Stimulated activated CD4-positive, alpha-beta T cell treated with anti-CD3 and anti-CD28 coated beads, Interleukin-2, amount 100 ng/mL, for 48 hours (primary cell): ENCODE data around the gene SRM.
"Not testable (repeated sequence)": the region's sequence is repeated elsewhere in the genome, so short reads cannot be mapped to it uniquely, and the experiment has no call there.

Experiments
- DNase-seq, 2 donors: peaks; one replicate each; pipeline ENCODE4 v3.0.0-alpha.2; 2020

The SRM gene

DNA sequence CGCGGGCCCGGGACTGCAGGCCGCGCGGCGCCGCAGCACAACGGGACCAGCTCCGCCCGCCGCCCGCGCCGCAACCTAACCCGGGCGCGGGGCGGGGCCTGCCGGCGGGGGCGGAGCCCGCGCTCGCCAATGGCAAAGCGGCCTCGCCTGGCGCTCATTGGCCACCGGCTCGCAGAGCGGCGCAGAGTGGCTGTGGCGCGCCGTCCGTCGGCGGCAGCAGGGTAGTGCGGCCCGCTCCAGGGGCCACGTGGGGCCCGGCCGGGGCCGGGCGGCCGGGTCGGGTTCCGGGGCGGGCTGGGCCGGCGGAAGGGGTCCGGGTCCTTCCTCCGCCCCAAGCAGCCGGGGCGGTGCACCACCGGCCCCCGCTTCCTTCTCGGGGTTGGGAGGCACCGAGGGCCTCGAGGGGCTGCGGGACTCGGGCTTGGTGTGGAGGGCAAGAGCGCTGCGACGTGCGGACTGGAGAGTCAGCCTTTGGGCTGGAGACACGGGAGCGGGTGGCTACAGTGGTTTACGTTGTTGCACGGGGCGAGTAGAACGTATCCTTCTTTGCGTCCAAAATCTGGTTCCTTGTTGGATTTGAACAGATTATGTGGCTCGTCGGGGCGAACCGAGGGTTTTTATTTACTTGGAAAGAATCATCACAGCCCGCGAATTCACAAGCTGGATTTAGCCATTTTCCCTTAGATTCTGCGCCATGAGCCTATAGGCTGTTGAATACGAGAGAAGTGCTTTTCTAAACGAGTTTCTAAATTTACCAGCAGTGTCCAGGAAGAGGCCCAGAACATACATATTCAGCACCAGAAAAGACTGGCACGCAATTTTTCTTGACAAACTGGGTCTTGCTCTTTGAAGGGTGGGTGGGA, at the start of gene SRM:
SRM (minus strand) TSS at position 51 of the 863 bp plus-strand sequence. CDS start 75 bp downstream, outside the sequence.
- DNase-seq = peak; percentile 88 to 92

DNA sequence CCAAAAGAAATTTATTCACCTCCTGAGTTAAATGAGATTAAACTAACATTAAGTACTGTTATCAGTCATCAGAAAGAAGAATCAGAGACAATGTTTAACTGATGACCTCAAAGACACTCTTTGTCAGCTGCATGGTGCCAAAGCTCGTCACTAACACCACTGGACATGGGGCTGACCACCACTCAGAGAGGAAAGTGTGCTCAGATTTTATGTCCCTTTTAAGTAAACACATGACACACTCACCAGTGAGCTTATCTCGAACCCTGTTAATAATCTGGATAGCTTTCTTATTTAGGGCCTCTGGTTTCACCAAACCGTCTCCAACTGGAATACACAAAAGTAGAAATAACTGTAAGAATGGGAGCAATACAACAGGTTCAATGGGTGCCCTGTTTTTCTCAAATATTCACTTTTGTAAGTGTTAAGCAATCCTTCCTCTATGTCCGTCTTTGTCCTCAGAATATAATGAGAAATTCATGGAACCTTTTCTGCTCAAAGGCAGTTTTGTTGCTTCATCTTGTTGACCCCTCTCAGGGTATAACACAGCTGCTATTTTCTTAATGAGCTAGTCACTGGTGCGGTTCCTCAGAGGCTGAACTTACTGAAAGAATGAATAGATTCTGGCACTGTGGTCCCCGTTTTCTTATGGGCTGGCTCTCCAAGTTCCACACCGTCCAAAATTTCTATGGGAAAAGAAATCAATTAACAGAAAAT, 49.4 kb upstream of the SRM start:
- no peak for DNase-seq

DNA sequence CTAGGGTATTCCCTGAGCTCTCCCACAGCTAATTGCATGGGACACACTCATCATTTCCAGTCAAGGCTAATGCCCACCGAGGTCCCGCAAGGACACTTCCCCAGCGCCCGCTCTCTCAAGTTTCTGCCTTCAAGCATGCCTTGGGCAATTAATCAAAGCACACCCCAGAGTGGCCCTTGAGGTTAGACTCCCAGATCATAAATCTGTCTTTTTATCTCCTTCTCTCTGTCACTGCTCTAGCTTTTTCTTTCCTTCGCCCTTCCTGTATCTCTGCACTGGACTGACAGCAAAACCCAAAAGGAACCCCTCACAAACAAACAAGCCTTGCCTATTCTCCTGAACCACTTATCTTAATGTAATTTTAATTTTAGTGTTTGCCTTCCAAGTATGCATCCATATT, 47.8 kb upstream of the SRM start:
- no peak for DNase-seq

DNA sequence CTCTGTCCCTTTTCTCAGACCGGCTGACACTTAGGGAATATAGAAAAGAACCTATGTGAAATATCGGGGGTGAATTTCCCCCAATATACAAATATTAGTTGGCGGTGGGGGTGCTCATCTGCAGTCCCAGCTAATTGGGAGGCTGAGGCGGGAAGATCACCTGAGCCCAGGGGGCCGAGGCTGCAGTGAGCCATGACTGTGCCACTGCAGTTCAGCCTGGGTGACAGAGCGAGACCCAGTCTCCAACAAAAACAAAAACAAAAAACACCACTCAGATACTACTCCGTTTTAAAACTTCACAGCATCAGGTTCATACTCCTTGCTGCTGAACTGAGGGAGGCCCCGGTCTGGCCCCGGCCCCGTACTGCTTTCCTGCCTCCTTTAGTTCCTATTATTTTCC, 45.8 kb upstream of the SRM start:
- no peak for DNase-seq

DNA sequence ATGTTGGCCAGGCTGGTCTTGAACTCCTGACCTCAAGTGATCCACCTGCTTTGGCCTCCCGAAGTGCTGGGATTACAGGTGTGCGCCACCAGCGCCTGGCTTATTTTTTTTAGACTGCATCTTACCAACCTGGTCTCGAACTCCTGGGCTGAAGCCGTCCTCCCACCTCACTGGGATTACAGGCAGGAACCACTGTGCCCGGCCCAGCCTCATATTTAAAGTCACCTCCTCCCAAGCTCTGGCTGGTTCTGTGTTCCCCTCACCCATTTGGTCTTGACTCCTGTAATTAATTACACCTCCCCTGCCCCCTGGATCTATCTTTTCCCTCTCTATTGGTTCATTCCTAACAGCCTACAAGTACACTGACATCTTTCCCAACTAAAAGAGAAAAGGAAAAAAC, 41.5 kb upstream of the SRM start:
- no peak for DNase-seq

DNA sequence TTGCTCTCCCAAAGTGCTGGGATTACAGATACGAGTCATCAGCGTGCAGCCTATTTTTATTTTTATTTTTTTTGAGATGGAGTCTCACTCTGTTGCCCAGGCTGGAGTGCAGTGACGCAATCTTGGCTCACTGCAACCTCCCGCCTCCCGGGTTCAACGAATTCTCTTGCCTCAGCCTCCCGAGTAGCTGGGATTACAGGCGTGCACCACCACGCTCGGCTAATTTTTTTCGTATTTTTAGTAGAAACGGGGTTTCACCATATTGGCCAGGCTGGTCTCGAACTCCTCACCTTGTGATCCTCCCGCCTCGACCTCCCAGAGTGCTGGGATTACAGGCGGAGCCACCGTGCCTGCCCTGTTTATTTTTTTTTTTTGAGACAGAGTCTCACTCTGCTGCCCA, 41.0 kb upstream of the SRM start:
- DNase-seq = not testable (repeated sequence)

DNA sequence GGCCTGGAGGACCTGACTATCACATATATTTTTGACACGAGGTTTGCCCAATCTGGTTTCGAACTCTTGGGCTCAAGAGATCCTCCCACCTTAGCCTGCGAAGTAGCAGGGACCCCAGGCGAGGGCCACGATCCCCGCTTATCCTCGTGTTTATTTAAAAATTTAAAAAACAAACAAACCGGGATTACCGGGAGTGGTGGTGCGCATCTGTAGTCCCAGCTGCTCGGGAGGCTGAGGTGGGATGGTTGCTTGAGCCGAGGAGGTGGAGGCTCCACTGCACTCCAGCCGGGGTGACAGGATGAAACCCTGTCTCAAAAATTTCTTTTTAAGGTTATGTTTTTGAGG, 40.3 kb upstream of the SRM start:
- no peak for DNase-seq

DNA sequence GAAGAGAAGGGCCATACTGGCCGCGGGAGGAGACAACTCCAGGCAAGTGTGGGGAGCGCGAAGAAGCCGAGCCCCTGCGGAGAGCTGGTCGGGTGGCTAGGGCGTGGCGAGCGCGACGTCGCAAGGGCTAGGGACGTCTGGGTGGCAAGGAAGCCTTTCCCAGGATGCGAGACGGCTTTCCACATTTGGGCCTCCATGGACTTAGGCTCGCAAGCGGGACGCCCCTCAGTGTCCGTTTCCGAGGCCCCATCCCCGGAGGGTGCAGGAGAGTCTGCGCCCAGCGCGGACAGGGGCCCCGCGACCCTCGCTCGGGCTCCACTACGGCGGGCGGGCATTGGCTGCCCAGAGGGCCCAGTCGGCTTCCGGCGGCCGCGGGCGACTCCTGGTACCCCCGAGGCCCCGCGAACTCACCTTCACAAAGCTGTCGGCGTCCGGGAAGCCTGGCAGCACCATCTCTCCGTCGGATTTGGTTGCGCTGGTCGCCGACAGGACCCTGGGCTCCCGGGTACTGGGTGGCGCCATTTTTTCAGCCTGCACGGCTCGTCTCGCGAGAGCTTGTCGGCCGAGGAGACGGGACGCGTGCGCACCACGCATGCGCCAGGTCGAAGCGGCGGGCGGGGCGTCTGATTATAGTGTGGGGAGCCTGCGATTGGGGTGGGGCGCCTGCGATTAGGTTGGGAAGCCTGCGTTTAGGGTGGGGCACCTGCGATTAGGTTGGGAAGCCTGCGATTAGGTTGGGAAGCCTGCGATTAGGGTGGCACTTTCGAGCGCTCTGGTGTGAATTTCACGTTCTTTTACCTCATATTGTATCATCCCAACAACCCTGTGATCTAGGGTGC, 39.7 kb upstream of the SRM start, which contains the start of gene EXOSC10:
EXOSC10 (minus strand) TSS at position 560 of the 839 bp plus-strand sequence; CDS start at position 522, 38 bp downstream.
- peak; percentile 96 for DNase-seq

DNA sequence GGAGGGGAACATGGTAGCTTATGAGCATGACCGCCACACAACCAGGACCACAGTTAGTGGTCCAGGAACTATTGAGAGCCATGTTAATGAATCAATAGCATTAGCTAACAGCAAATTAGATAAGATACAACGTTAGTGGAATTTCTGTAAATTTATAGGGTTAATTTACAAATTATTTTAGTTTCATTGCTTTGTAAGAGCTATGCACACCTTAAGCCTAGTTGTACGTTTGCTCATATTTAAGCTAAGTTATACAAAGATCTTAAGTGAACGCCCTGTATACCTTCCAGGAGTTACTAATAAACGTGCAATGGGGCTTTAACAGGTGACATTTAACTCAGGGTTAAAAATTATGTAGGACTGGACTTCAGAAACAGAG, 39.1 kb upstream of the SRM start:
- no peak for DNase-seq

DNA sequence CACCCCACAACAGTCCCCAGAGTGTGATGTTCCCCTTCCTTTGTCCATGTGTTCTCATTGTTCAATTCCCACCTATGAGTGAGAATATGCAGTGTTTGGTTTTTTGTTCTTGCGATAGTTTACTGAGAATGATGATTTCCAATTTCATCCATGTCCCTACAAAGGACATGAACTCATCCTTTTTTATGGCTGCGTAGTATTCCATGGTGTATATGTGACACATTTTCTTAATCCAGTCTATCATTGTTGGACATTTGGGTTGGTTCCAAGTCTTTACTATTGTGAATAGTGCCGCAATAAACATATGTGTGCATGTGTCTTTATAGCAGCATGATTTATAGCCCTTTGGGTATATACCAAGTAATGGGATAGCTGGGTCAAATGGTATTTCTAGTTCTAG, 24.0 kb upstream of the SRM start:
- not testable (repeated sequence) for DNase-seq

DNA sequence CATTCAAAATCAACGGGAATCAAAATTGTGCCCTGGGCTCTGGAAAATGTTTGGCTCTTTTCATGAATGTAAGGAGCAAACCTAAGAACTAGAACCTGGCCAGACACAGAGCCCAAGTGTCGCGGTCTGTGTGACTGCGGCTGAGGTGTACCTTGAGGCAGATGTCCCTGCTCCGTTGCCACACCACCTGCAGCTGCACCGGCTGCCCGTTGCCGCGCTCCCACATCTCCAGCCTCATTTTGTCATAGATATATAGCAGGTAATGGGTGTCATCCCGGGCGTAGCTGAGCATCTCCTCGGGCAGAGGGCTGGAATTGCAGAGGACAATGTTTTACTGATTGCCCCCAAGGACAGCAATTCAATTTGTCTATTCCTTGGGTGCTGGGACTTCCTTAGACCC, 21.1 kb upstream of the SRM start:
- no peak for DNase-seq

DNA sequence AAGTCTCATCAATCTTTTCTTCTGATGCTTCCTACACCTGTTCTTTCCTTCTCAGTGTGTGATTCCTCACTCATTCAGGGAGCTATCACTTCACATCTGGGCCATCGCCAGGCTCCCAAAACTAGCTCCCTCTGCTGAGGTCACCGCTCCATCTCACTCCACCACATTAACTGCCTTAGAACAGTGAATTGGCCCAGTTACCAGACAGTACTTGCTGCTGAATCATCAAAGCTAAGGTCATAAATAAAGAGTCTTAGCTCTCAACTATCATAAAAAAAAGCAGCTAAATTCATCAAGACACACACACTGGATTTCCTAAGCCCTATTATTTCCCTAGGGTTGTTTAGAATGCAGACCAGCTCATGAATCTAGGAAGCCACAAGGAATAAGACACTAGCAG, 18.8 kb upstream of the SRM start:
- no peak for DNase-seq

DNA sequence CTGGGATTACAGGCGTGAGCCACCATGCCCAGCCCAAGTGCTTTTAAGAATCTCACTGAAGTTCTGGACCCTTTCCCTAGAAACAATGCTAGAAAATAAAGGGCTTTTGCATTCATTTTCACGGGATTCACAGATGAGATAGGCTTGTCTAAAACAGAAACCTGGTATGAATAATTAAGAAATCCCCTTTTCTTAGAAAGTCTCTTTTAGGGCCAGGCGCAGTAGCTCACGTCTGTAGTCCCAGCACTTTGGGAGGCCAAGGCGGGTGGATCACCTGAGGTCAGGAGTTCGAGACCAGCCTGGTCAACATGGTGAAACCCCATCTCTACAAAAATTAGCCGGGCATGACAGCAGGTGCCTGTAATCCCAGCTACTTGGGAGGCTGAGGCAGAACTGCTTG, 13.6 kb upstream of the SRM start:
- DNase-seq = not testable (repeated sequence)

DNA sequence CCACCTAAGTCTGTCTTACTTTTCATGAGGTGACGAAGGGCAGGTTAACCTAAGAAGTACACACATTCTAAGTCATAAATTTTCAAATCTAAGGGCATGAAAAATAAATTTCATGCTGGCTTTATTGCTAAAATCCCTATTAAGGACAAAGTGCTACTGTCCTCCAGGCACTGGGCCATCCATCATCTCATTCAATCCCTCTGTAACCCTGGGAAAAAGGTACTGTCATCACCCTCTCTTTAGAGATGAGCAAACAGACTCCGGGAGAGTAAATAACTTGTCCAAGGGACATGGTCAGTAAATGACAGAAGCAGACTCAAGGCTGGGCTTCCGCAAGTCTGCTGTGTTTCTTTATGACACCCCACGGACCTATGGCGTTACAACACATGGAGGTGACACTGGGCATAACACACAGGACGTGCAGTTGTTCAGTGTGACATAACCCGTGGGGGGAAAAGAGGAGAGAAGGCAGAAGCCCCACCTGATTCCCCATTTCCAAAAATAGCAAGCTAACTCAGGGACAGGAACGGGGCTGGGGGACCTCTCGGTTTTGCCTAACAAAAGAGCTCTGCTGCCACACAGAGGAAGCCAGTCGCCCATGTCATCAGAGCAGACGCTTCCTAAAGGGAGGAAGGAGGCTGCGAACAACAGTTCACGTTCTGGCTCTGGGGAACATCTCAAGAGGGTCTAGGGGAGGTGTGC, 12.5 kb upstream of the SRM start:
- DNase-seq = no peak

DNA sequence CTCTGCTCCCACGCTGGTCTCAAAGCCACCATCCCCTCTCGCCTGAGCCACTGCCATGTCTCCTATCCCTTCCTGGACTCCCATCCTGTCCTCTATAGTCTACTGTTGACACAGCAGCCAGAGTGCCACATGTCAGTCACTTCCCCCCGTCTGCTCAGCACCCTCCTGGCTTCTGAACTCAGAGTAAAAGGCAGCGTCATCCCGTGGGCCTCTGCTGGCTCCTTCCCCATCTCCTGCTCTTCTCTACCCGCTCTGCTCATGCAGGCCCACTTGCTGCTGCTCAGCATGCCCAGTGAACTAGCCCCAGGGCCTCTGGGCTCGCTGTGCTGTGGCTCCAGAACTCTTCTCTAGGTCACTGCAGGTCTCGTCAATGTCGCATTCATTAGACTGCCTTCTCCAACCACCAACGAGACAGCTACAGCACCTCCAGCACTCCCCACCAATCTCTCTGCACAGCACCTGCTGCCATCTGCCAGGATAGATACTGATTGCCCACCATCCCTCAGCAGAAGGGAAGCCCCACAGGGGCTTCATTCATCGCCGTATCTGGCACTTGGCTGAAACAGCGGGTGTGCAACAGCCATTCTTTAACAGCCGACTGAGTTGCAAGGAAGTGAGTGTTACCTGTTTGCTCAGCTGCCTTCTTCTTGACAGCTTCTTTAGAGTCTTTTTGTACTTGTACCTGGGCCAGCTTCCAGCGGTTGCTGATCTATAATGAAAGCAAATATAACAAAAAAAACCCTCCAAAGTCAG, 11.8 kb upstream of the SRM start:
- no peak for DNase-seq

DNA sequence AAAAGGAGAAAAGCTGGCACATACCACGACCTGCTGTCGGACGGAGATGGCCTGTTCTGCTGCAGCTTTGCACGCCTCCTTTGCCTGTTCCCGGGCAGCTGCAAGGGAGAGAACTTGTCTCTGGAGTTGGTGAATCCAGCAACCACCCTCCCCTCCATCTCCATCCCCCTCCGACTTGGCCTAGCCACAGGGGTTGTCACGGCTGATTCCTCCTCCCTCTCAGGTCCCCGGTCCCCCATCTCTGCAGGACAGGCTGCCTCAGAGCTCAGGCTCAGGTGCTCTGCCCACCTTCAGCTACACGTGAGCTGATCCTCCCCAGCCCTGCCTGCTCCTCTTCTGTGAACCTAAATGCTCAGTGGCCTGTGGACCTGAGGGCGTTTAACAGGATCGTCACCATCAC, 11.1 kb upstream of the SRM start:
- DNase-seq = no peak

DNA sequence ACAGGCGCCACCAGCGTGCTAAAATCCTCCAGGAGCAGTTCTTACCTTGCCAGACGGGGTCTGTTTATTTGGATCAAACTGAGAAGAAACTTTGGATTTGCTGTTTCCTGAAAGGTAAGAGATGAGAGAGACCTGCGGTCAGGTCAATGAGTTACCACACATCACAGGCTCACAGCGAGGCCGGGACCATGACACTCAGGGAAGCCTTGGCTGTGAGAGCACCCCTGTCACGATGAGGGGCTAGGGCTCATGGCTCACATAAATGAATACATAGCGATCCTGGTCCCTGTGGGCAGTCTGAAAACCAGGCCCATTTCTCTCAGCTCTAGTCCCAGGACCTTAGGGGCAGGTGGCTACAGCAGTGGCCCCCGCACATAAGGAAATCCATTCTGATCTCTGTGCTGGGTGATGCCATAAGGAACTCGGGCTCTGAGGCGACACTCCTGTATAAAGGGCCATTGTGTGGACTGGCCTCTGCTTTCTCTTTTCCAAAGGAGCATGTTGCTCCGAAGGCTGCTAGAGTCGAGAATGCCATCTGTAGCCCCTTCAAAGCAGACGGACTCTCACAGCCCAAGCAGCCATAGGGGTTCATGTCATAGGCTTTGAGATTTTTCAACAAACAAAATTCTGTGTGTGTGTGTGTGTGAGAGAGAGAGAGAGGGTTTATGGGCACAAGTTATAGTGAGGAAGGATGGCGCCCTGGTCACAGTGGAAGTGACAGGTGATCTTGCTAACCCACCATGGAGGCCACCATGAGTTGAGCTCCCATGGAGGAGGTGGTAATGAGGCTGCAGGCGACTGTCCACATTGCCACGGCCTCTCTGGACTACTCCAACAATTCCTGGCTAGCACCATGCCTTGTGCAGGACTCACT, 9.0 kb upstream of the SRM start:
- no peak for DNase-seq

DNA sequence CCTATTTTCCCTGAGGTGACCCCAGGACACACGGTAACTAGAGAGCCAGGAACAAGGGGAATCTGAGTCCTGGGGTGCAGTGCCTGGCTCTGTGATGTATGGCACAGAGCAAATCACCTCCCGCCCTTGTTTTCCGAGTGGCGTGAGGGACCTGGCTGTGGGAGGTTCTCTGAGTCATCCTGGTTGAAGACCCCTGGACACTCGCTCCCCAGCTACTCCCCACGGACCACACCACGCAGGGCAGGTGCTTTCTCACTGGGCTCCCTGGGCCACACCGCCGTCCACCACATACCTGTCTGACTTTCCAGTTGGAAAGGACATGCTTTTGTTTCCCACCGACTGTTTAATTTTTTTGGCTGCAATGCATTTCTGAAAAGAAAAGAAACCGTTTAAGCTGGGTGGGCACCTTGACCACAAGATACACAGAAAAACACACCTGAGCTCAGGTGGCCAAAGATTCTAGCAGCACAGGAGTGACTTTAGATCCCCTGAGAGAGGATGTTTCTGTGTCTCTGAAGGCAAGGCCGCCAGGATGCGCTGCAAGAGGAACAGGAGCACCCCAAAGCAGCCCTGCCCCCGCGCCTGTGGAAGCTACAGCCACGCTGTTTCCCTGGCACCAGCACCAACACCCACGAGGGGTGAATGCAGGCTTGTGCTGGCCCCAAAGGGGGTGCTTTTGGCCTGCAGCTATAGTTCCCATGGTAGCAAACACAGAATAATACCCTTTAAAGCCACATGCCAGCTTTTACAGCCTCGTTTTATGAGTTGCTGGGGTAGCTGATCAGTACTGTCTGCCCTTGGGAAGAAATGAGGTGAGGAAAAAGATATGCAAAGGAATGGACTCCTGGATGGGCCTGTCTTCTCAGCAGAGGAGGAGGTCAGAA, 8.1 kb upstream of the SRM start:
- no peak for DNase-seq

DNA sequence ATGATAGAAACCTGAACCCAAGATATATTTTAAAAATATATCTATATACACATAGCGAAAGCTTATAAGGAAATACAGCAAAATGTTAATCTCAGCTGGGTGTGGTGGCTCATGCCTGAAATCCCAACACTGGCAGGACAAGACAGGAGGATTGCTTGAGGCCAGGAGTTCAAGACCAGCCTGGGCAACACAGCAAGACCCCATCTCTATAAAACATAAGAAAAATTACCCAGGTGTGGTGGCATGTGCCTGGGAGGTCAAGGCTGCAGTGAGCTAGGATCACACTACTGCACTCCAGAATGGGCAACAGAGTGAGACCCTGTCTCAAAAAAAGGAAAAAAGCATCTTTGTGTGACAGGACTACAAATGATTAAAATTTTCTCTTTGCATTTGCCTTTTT, 6.0 kb upstream of the SRM start:
- DNase-seq = no peak

DNA sequence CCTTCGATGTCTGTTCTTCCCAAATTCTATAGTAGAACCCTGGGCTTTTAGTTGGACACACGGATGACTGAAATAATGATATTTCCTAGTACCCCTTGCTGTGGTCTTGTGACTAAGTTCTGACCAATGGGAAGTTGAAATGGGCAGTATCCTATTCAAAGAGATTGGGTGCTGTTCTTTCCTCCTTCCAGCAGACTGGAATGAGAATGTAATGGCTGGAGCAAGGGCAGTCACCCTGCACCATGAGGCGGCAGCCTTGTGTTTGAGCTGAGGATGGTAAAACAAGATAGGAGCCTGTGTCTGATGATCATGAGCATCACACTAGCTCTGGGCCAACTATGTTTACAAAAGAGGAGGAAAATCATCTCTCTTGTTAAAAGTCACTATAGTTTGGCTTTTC, 5.1 kb upstream of the SRM start:
- no peak for DNase-seq
